ENCODE results near the gene NR3C1.

GRCh38 chr5:143426437-143426991 is 23.0 kb upstream of the NR3C1 start:
- no peak for TF ChIP-seq CTCF (conservative IDR thresholded peaks at IDR 0.05 in 1 of 2, IDR thresholded peaks at IDR 0.05 in 1 of 2; ENCODE audit: extremely low read depth in 1 of 2, insufficient read depth in 1 of 2, low read depth in 1 of 2, low read length in 2 of 2)
- no peak for TF ChIP-seq EZH2 (IDR thresholded peaks at IDR 0.05; ENCODE audit: borderline replicate concordance, low read length)
